ENCODE data around the gene KCNK10. TPM values are rescaled to one million over a fixed set of nuclear protein-coding genes. Genes with fewer than 3 reads are reported as not detected.

Gene KCNK10, protein sequence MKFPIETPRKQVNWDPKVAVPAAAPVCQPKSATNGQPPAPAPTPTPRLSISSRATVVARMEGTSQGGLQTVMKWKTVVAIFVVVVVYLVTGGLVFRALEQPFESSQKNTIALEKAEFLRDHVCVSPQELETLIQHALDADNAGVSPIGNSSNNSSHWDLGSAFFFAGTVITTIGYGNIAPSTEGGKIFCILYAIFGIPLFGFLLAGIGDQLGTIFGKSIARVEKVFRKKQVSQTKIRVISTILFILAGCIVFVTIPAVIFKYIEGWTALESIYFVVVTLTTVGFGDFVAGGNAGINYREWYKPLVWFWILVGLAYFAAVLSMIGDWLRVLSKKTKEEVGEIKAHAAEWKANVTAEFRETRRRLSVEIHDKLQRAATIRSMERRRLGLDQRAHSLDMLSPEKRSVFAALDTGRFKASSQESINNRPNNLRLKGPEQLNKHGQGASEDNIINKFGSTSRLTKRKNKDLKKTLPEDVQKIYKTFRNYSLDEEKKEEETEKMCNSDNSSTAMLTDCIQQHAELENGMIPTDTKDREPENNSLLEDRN
- total RNA-seq (2014; rRNA removed; shearing (Covaris generic)) (not detected in 2 replicates), polyA plus RNA-seq (2016; fragmentation: Nextera tagmentation; extraction: Ambion mirVana) (not detected in 2 replicates)

DNA sequence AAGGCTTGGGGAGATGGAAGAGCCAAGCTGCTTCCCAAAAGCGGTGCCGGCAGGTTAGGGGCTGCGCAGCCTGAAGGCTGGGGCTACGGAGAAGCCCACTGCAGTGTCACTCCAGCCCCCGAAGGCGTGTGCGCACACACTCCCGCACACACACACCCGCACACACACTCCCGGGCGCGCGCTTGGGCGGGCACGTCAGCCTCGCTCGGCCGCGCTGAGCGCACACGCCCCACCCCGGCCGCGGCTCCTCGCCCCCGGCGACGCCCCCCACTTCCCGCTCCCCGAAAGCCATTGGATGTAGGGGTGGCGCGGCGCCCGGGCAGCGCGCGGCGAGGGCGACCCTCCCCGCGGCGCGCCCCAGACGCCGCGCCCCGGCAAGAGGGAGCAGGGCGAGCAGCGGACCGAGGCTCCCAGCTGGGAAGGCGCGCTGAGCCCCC, at the start of gene KCNK10:
Gene KCNK10, minus strand, starts transcription at position 184 of the 437 bp plus-strand sequence. CDS start 471 bp downstream, outside the sequence.
- DNase-seq = no peak
- TF ChIP-seq EZH2 (IDR thresholded peaks at IDR 0.05; ENCODE audit: insufficient read depth, poor library complexity, severe bottlenecking) (no peak), EZH2phosphoT487 (IDR thresholded peaks at IDR 0.05; ENCODE audit: insufficient read depth, low read depth) (no peak)
- no peaks in the 10 kb centered on the region for H3K9me2 ChIP-seq (ENCODE audit: insufficient read depth)
- H3K36me3 ChIP-seq (ENCODE audit: low read depth) = no peaks in the 10 kb centered on the region
- no peaks in the 10 kb centered on the region for H3K4me1 ChIP-seq (ENCODE audit: insufficient read depth)
- peak within 1 kb of the TSS; percentile 39; the same call in 1 of the 2 replicates for H3K4me3 ChIP-seq
- no peak within 1 kb of the TSS for H3K4me2 ChIP-seq (ENCODE audit: unreplicated experiment)
- in situ Hi-C loops (cut with MboI) = no loop called here
- H3F3A ChIP-seq (ENCODE audit: insufficient read depth) = no peaks in the 10 kb centered on the region
- H3K9me3 ChIP-seq (ENCODE audit: low read depth) = no peaks in the 10 kb centered on the region
- H3K9ac ChIP-seq = no peak within 1 kb of the TSS
- WGBS, 2 experiments (ENCODE audit: low coverage in 1 of 2, low lambda C conversion rate in 2 of 2, missing lambda C conversion rate in 2 of 2) = 1 to 2% methylated on average over 11 to 15 of the region's 52 CpGs
- H3K27me3 ChIP-seq (replicated peaks; ENCODE audit: insufficient read depth) = peaks cover 78% of the 10 kb centered on the region
- H3K79me2 ChIP-seq (ENCODE audit: insufficient read depth) = no peaks in the 10 kb centered on the region
- no peaks in the 10 kb centered on the region for H4K20me1 ChIP-seq (ENCODE audit: insufficient read depth)
- H2AFZ ChIP-seq = no peak within 1 kb of the TSS
- H3K27ac ChIP-seq = no peak within 1 kb of the TSS

- Histone ChIP-seq H3K4me3 (no peak overlapping the region), H3K79me2 (ENCODE audit: insufficient read depth) (no peaks in the 10 kb centered on the region), H2AFZ (no peak overlapping the region), H4K20me1 (ENCODE audit: insufficient read depth) (no peaks in the 10 kb centered on the region), H3K4me1 (ENCODE audit: insufficient read depth) (no peaks in the 10 kb centered on the region), H3K27ac (no peak overlapping the region), H3K9me3 (ENCODE audit: low read depth) (no peaks in the 10 kb centered on the region), H3K9ac (no peak overlapping the region), H3K27me3 (replicated peaks; ENCODE audit: insufficient read depth) (peaks cover 8% of the 10 kb centered on the region), H3K9me2 (ENCODE audit: insufficient read depth) (no peaks in the 10 kb centered on the region), H3K36me3 (ENCODE audit: low read depth) (no peaks in the 10 kb centered on the region), H3F3A (ENCODE audit: insufficient read depth) (no peaks in the 10 kb centered on the region), H3K4me2 (ENCODE audit: unreplicated experiment) (no peak overlapping the region)
- WGBS, 2 experiments (ENCODE audit: low coverage in 1 of 2, low lambda C conversion rate in 2 of 2, missing lambda C conversion rate in 2 of 2) = 0% methylated on average over 1 of the region's 1 CpG
- DNase-seq = no peak
- no peak for TF ChIP-seq EZH2 (IDR thresholded peaks at IDR 0.05; ENCODE audit: insufficient read depth, poor library complexity, severe bottlenecking)
- no peak for TF ChIP-seq EZH2phosphoT487 (IDR thresholded peaks at IDR 0.05; ENCODE audit: insufficient read depth, low read depth)
- in situ Hi-C loops (cut with MboI) = no loop called here
These were observed 46.4 kb upstream of the KCNK10 start for GRCh38 chr14:88369496-88369895.

- Histone ChIP-seq H3K27ac (no peak overlapping the region), H4K20me1 (ENCODE audit: insufficient read depth) (no peaks in the 10 kb centered on the region), H3K36me3 (ENCODE audit: low read depth) (no peaks in the 10 kb centered on the region), H3K9me3 (ENCODE audit: low read depth) (no peaks in the 10 kb centered on the region), H3K27me3 (replicated peaks; ENCODE audit: insufficient read depth) (no peaks in the 10 kb centered on the region), H3F3A (ENCODE audit: insufficient read depth) (no peaks in the 10 kb centered on the region), H3K79me2 (ENCODE audit: insufficient read depth) (no peaks in the 10 kb centered on the region), H3K4me3 (no peak overlapping the region), H3K9me2 (ENCODE audit: insufficient read depth) (no peaks in the 10 kb centered on the region), H2AFZ (no peak overlapping the region), H3K4me2 (ENCODE audit: unreplicated experiment) (no peak overlapping the region), H3K4me1 (ENCODE audit: insufficient read depth) (no peaks in the 10 kb centered on the region), H3K9ac (no peak overlapping the region)
- in situ Hi-C loops (cut with MboI) = no loop called here
- TF ChIP-seq EZH2 (IDR thresholded peaks at IDR 0.05; ENCODE audit: insufficient read depth, poor library complexity, severe bottlenecking) (no peak), EZH2phosphoT487 (IDR thresholded peaks at IDR 0.05; ENCODE audit: insufficient read depth, low read depth) (no peak)
- 41 to 48% methylated on average over 4 of the region's 4 CpGs for WGBS, 2 experiments (ENCODE audit: low coverage in 1 of 2, low lambda C conversion rate in 2 of 2, missing lambda C conversion rate in 2 of 2)
- no peak for DNase-seq
These were observed 41.8 kb upstream of the KCNK10 start for GRCh38 chr14:88364710-88365413.

DNA sequence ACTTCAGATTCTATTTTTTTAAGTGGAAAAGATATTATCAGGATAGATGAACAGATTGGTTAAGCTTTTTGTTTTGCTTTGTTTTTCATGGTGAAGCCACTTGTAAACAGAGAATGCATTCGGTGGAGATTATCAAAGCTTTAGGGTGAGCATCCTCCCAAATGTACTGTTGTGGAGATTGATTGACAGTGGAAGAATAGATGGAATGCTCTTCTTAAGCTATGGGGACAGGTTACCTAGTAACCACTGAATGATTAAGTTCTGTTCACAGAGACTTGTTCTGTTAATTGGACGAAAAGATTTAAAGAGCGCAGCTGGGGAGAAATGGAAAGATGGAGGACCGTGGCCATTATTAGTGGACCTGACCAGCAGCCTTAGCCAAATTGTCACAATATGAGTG, 40.6 kb upstream of the KCNK10 start:
- no peaks in the 10 kb centered on the region for H3K9me3 ChIP-seq (ENCODE audit: low read depth)
- H3K27me3 ChIP-seq (replicated peaks; ENCODE audit: insufficient read depth) = no peaks in the 10 kb centered on the region
- no peaks in the 10 kb centered on the region for H3K4me1 ChIP-seq (ENCODE audit: insufficient read depth)
- no peaks in the 10 kb centered on the region for H3K9me2 ChIP-seq (ENCODE audit: insufficient read depth)
- H3F3A ChIP-seq (ENCODE audit: insufficient read depth) = no peaks in the 10 kb centered on the region
- H3K4me3 ChIP-seq = no peak overlapping the region
- H3K79me2 ChIP-seq (ENCODE audit: insufficient read depth) = no peaks in the 10 kb centered on the region
- no peak overlapping the region for H2AFZ ChIP-seq
- in situ Hi-C loops (cut with MboI) = no loop called here
- no peak for TF ChIP-seq EZH2 (IDR thresholded peaks at IDR 0.05; ENCODE audit: insufficient read depth, poor library complexity, severe bottlenecking)
- TF ChIP-seq EZH2phosphoT487 (IDR thresholded peaks at IDR 0.05; ENCODE audit: insufficient read depth, low read depth) = no peak
- no peak for DNase-seq
- WGBS, 2 experiments (ENCODE audit: low coverage in 1 of 2, low lambda C conversion rate in 2 of 2, missing lambda C conversion rate in 2 of 2) = 62 to 68% methylated on average over 4 of the region's 4 CpGs
- no peaks in the 10 kb centered on the region for H3K36me3 ChIP-seq (ENCODE audit: low read depth)
- no peaks in the 10 kb centered on the region for H4K20me1 ChIP-seq (ENCODE audit: insufficient read depth)
- H3K9ac ChIP-seq = no peak overlapping the region
- H3K4me2 ChIP-seq (ENCODE audit: unreplicated experiment) = no peak overlapping the region
- no peak overlapping the region for H3K27ac ChIP-seq

Data from GM23248 (cell line).